Measurements from ENCODE around the gene TFPT.

Gene TFPT

GRCh38 chr19:54069470-54069869 is 46.0 kb downstream of the TFPT start:
- DNase-seq = no peak

- DNase-seq = no peak
Measured at GRCh38 chr19:54063350-54064116, 51.9 kb downstream of the TFPT start, which contains the start of gene VSTM1. Gene VSTM1, minus strand, starts transcription at chr19:54063897. Its CDS starts 120 bp downstream, at chr19:54063777.

GRCh38 chr19:54062643-54063042 is 52.8 kb downstream of the TFPT start:
- no peak for DNase-seq
